Measurements from ENCODE around the gene CDC42. TPM values are rescaled to one million over a fixed set of nuclear protein-coding genes. Genes with fewer than 3 reads are reported as not detected.
A peak's percentile ranks its signal among the peaks of the same experiment; 100 is the strongest.

Gene CDC42
- total and polyA plus RNA-seq, 10 of the 15 experiments (the other 5 are each of a cell fraction or from before 2014, with no cell fraction given): 184 to 479 (median 326) TPM

- peak; percentile 77 for TF ChIP-seq HDAC6 (IDR thresholded peaks at IDR 0.05; ENCODE audit: unreplicated experiment)
- TF ChIP-seq MXI1 (IDR thresholded peaks at IDR 0.05; ENCODE audit: low read depth, low read length): peak; percentile 79
- no peak for TF ChIP-seq CEBPB (IDR thresholded peaks at IDR 0.05; ENCODE audit: borderline replicate concordance in 1 of 2, low read depth in 2 of 2, low read length in 2 of 2)
- no peak for TF ChIP-seq CHD4 (IDR thresholded peaks at IDR 0.05)
- no peak; the same call in 1 of the 2 replicates for TF ChIP-seq NR2F1 (conservative IDR thresholded peaks at IDR 0.05)
- 0 out of 2 replicates have a peak, but pooled peaks have one; percentile 35 for TF ChIP-seq STAT1 (conservative IDR thresholded peaks at IDR 0.05)
- peak; percentile 93 for TF ChIP-seq CBFB (IDR thresholded peaks at IDR 0.05; ENCODE audit: low read depth)
- peak; percentile 92 for TF ChIP-seq POLR2AphosphoS2 (IDR thresholded peaks at IDR 0.05; ENCODE audit: low read depth, low read length)
- TF ChIP-seq PBX3 (IDR thresholded peaks at IDR 0.05; ENCODE audit: insufficient replicate concordance, low read depth, low read length): no peak
- TF ChIP-seq CREB1 (IDR thresholded peaks at IDR 0.05; ENCODE audit: low read depth): peak; percentile 97
- TF ChIP-seq ZNF274 (IDR thresholded peaks at IDR 0.05; ENCODE audit: insufficient read depth, insufficient read length): no peak
- TF ChIP-seq CREM (IDR thresholded peaks at IDR 0.05; ENCODE audit: low read depth): peak; percentile 98
- peak; percentile 92 for TF ChIP-seq POU2F2 (IDR thresholded peaks at IDR 0.05; ENCODE audit: borderline replicate concordance, low read depth, low read length)
- TF ChIP-seq SIX5 (IDR thresholded peaks at IDR 0.05; ENCODE audit: low read depth, low read length, severe bottlenecking): peak; percentile 29
- TF ChIP-seq POLR2A (IDR thresholded peaks at IDR 0.05; ENCODE audit: low read depth, low read length): peak; percentile 99
- no peak for TF ChIP-seq ZSCAN29 (IDR thresholded peaks at IDR 0.05)
- peak; percentile 24; the same call in 1 of the 2 replicates for TF ChIP-seq JUND (IDR thresholded peaks at IDR 0.05; ENCODE audit: low read depth, low read length)
- TF ChIP-seq BCL3 (IDR thresholded peaks at IDR 0.05; ENCODE audit: borderline replicate concordance, insufficient read depth, low read depth, low read length, poor library complexity, severe bottlenecking): no peak
- peak; percentile 24; the same call in 1 of the 2 replicates for TF ChIP-seq ELK1 (IDR thresholded peaks at IDR 0.05; ENCODE audit: low read depth, low read length)
- TF ChIP-seq SMAD5 (IDR thresholded peaks at IDR 0.05; ENCODE audit: low read depth): peak; percentile 90
- TF ChIP-seq IKZF1 (conservative IDR thresholded peaks at IDR 0.05): peak; percentile 74
- TF ChIP-seq TBL1XR1 (IDR thresholded peaks at IDR 0.05; ENCODE audit: low read depth, low read length): peak; percentile 33; the same call in 1 of the 2 replicates
- TF ChIP-seq TARDBP (IDR thresholded peaks at IDR 0.05; ENCODE audit: borderline replicate concordance): 0 out of 2 replicates have a peak, but pooled peaks have one; percentile 35
- no peak for TF ChIP-seq ZNF622 (IDR thresholded peaks at IDR 0.05)
- no peak for TF ChIP-seq CTCF (IDR thresholded peaks at IDR 0.05 in 2 of 3, conservative IDR thresholded peaks at IDR 0.05 in 1 of 3; ENCODE audit: control insufficient read depth in 2 of 3, extremely low read depth in 1 of 3, insufficient read depth in 1 of 3, low read depth in 3 of 3, low read length in 3 of 3)
- TF ChIP-seq DPF2 (IDR thresholded peaks at IDR 0.05): peak; percentile 66; the same call in 1 of the 2 replicates
Measured at GRCh38 chr1:22052115-22053016, at the start of gene CDC42 (continued).

Data from GM12878 (cell line).